Kasumi-1 (cell line): ENCODE data around the gene OSM.

Source experiments
- DNase-seq, 2 experiments: peaks; one replicate each; lab custom pipeline; 2025; lab: John Stamatoyannopoulos, UW

The OSM gene

GRCh38 chr22:30297991-30298701 lies 31.5 kb upstream of the OSM start:
- DNase-seq, result no peak

- no peak for DNase-seq
Measured at GRCh38 chr22:30297276-30297990, 30.8 kb upstream of the OSM start.

GRCh38 chr22:30296833-30297232 lies 30.2 kb upstream of the OSM start:
- DNase-seq, result no peak

- no peak for DNase-seq
Measured at GRCh38 chr22:30296324-30296723, 29.7 kb upstream of the OSM start.

- DNase-seq, result no peak
Measured at GRCh38 chr22:30295576-30295975, 28.9 kb upstream of the OSM start.

GRCh38 chr22:30294830-30295229 lies 28.2 kb upstream of the OSM start:
- DNase-seq, result no peak

GRCh38 chr22:30294066-30294465 lies 27.4 kb upstream of the OSM start:
- no peak for DNase-seq

- no peak for DNase-seq
Measured at GRCh38 chr22:30293026-30293425, 26.4 kb upstream of the OSM start.

- DNase-seq, result no peak
Measured at GRCh38 chr22:30292069-30292970, 25.7 kb upstream of the OSM start.

- DNase-seq, result no peak
Measured at GRCh38 chr22:30291058-30291892, 24.6 kb upstream of the OSM start.

GRCh38 chr22:30290342-30291057 lies 23.8 kb upstream of the OSM start:
- no peak for DNase-seq

- no peak for DNase-seq
Measured at GRCh38 chr22:30289980-30290313, 23.3 kb upstream of the OSM start.

GRCh38 chr22:30289141-30289979 lies 22.7 kb upstream of the OSM start, which contains the start of gene CASTOR1:
Gene CASTOR1 (minus strand): TSS chr22:30289505. CDS start chr22:30289497, 8 bp downstream.
- peak; percentile 89 to 94 for DNase-seq

GRCh38 chr22:30288419-30289140 lies 21.9 kb upstream of the OSM start:
- no peak for DNase-seq

- peak; percentile 77 to 78 for DNase-seq
Measured at GRCh38 chr22:30287648-30288418, 21.2 kb upstream of the OSM start.

- peak; percentile 30 to 35 for DNase-seq
Measured at GRCh38 chr22:30286813-30287647, 20.4 kb upstream of the OSM start.

GRCh38 chr22:30286331-30286730 lies 19.7 kb upstream of the OSM start:
- DNase-seq, result no peak

- DNase-seq, result no peak
Measured at GRCh38 chr22:30285846-30286200, 19.2 kb upstream of the OSM start.
